K562 (cell line): ENCODE results near the gene INSYN2B. TPM values are rescaled to one million over a fixed set of nuclear protein-coding genes. Genes with fewer than 3 reads are reported as not detected.
"Not testable (repeated sequence)": the region's sequence is repeated elsewhere in the genome, so short reads cannot be mapped to it uniquely, and the experiment has no call there.

Experiments
- ATAC-seq: fragments of 200-7000 bp; cut with Tn5 transposase; 3 replicates; pipeline ENCODE4 v1.9.1; 2020; ENCODE audit warnings: moderate library complexity
- BruUV-seq: library from RNA; stranded (reverse); fragments of 400-500 nt; replicated peaks from 2 replicates; lab custom pipeline; 2021; lab: Mats Ljungman, UMichigan
- CTCF ChIA-PET: fragments of 300-600 bp; formaldehyde crosslinking; extraction: SDS; loops from one replicate; lab custom pipeline; 2021; ENCODE audit warnings: low intra/inter-chr PET ratio; lab: Yijun Ruan, JAX
- POLR2A ChIA-PET: fragments of 300-600, 350-650 bp; sonication (Branson Sonifier 250); formaldehyde crosslinking; extraction: SDS; loops from one replicate; lab custom pipeline; 2021; ENCODE audit warnings: antibody characterized with exemption, inconsistent platforms; lab: Yijun Ruan, JAX
- DNase-seq, 4 experiments: peaks; one replicate each; pipeline versions ENCODE4 v3.0.0 to v3.0.0-alpha.2; 2011 to 2018; ENCODE audit warnings: low spot score in 3 of 4, mixed read lengths in 3 of 4; ENCODE audit errors: extremely low read depth in 1 of 4
- FAIRE-seq: peaks from 2 replicates; lab custom pipeline; 2011; peaks lifted over from hg19 to GRCh38; lab: Jason Lieb, UNC
- H2AFZ ChIP-seq: 2 replicates; pipeline ENCODE4 v1.6.0; 2011; ENCODE audit warnings: low read depth, low read length, control low read depth, inconsistent platforms
- H3K27ac ChIP-seq: fragments of 200-600 bp; 3 replicates; pipeline ENCODE4 v1.8.0; 2011; ENCODE audit warnings: low read depth, mild to moderate bottlenecking, control low read depth, inconsistent platforms, low read length, moderate library complexity, mixed read lengths; ENCODE audit errors: extremely low read depth
- H3K27me3 ChIP-seq, 2 experiments: fragments of 300-600 bp in 1 of 2; 2 replicates in 1 of 2; 3 replicates in 1 of 2; pipeline versions ENCODE4 v1.6.0 to v1.8.0; 2011; ENCODE audit warnings: inconsistent platforms in 2 of 2, low read length in 2 of 2, mild to moderate bottlenecking in 1 of 2, mixed read lengths in 1 of 2, moderate library complexity in 1 of 2; ENCODE audit not compliant: control insufficient read depth in 2 of 2, insufficient read depth in 2 of 2
- H3K36me3 ChIP-seq: fragments of 300-600 bp; 3 replicates; pipeline ENCODE4 v1.8.0; 2011; ENCODE audit warnings: mild to moderate bottlenecking, low read length, inconsistent platforms; ENCODE audit not compliant: control insufficient read depth, insufficient read depth
- H3K4me1 ChIP-seq, 2 experiments: fragments of 200-600 bp in 1 of 2; replicated peaks in 1 of 2; 2 replicates in 1 of 2; 3 replicates in 1 of 2; pipeline versions ENCODE4 v1.5.1 to v1.8.0; 2011; ENCODE audit warnings: inconsistent platforms in 2 of 2, low read length in 2 of 2, mild to moderate bottlenecking in 1 of 2, mixed read lengths in 1 of 2, moderate library complexity in 1 of 2; ENCODE audit not compliant: control insufficient read depth in 2 of 2, insufficient read depth in 2 of 2
- H3K4me2 ChIP-seq: 2 replicates; pipeline ENCODE4 v1.6.1; 2011; ENCODE audit warnings: low read length, control low read depth, inconsistent platforms, mixed read lengths; ENCODE audit not compliant: insufficient read depth
- H3K4me3 ChIP-seq: fragments of 200-600 bp; sonication (generic), shearing (Covaris generic); 2 replicates; pipeline ENCODE4 v1.5.1; 2016; ENCODE audit warnings: control low read depth, inconsistent platforms
- H3K79me2 ChIP-seq: fragments of 200-600 bp; 3 replicates; pipeline ENCODE4 v1.8.0; 2011; ENCODE audit warnings: low read length, inconsistent platforms; ENCODE audit not compliant: control insufficient read depth, insufficient read depth
- H3K9ac ChIP-seq, 2 experiments: 2 replicates each; pipeline versions ENCODE4 v1.6.0 to v1.6.1; 2011; ENCODE audit warnings: low read depth in 2 of 2, low read length in 2 of 2, control low read depth in 1 of 2, inconsistent platforms in 1 of 2, mild to moderate bottlenecking in 1 of 2, mixed read lengths in 1 of 2; ENCODE audit not compliant: insufficient read depth in 1 of 2
- H3K9me1 ChIP-seq: one replicate; pipeline ENCODE4 v1.6.0; 2011; ENCODE audit warnings: inconsistent platforms, mild to moderate bottlenecking, low read length, moderate library complexity; ENCODE audit not compliant: control insufficient read depth, insufficient read depth
- H3K9me3 ChIP-seq: replicated peaks from 2 replicates; pipeline ENCODE4 v1.5.1; 2011; ENCODE audit warnings: low read depth, low read length, inconsistent platforms; ENCODE audit not compliant: control insufficient read depth, insufficient read depth
- H4K20me1 ChIP-seq: replicated peaks from 2 replicates; pipeline ENCODE4 v1.6.1; 2011; ENCODE audit warnings: low read length, inconsistent platforms, mixed read lengths; ENCODE audit not compliant: control insufficient read depth, insufficient read depth
- CHD2 ChIP-seq: IDR thresholded peaks from 2 replicates; pipeline ENCODE4 v1.6.1; 2011; ENCODE audit warnings: low read depth, low read length
- MBD2 ChIP-seq: sonication (generic); IDR thresholded peaks from 2 replicates; pipeline ENCODE4 v1.6.1; 2016; ENCODE audit warnings: low read depth, borderline replicate concordance
- POLR2G ChIP-seq: fragments of 200-400 bp; formaldehyde crosslinking; IDR thresholded peaks from 2 replicates; pipeline ENCODE4 v1.6.1; 2017; ENCODE audit warnings: low read depth, mild to moderate bottlenecking, antibody characterized with exemption, low read length, moderate library complexity
- ZNF12 ChIP-seq: sonication (generic); formaldehyde crosslinking; IDR thresholded peaks from 2 replicates; pipeline ENCODE4 v1.4.0; 2020; ENCODE audit warnings: mild to moderate bottlenecking, missing genetic modification reagents
- WGBS: fragments of 100-300 bp; shearing (Covaris generic); methylation state at CpG from one replicate; pipeline ENCODE4 v1.1.6; 2016; ENCODE audit warnings: low coverage, mixed read lengths; ENCODE audit not compliant: insufficient coverage; ENCODE audit errors: missing lambda C conversion rate; 5-methylcytosine and 5-hydroxymethylcytosine counted together
- in situ Hi-C: fragments of 300-500 bp; cut with MboI; formaldehyde crosslinking; loops from 4 replicates; pipeline ENCODE4 v1.15.0; 2018; ENCODE audit warnings: inconsistent platforms, mixed read lengths
- intact Hi-C: fragments of 100-400 bp; cut with micrococcal nuclease; formaldehyde crosslinking; loops from 2 replicates; pipeline ENCODE4 v1.14.2; 2022
- polyA plus RNA-seq, 8 experiments: library from polyadenylated mRNA; depleted of rRNA in 4 of 8; stranded (reverse) in 5 of 8; unstranded in 3 of 8; fragments of >200 nt; fragmentation: Nextera tagmentation in 2 of 8; fragmentation: Illumina TruSeq in 1 of 8; extraction: Ambion mirVana in 2 of 8; extraction: Trizol in 1 of 8; gene quantifications; 2 replicates each; pipeline versions ENCODE4 v1.2.1 to v1.2.3, GENCODE V29; 2011 to 2014; ENCODE audit warnings: inconsistent platforms in 1 of 8, missing spikeins in 1 of 8
- total RNA-seq, 7 experiments: library from RNA; depleted of rRNA in 6 of 7; stranded (reverse); fragments of >200 nt in 6 of 7; fragmentation: Illumina TruSeq in 2 of 7; extraction: Trizol in 2 of 7; gene quantifications; 2 replicates each; pipeline versions ENCODE4 v1.2.1 to v1.2.3, GENCODE V29; 2011 to 2021; ENCODE audit warnings: low replicate concordance in 1 of 7
- TF ChIP-seq, protein P1 (sequence below), 2 experiments: fragments of 450-650 bp in 1 of 2; sonication (generic) in 1 of 2; formaldehyde crosslinking in 1 of 2; IDR thresholded peaks; 2 replicates each; pipeline versions ENCODE4 v1.7.1 to v1.9.0; 2016 to 2022; ENCODE audit warnings: inconsistent platforms in 1 of 2, mild to moderate bottlenecking in 1 of 2, missing genetic modification reagents in 1 of 2
- TF ChIP-seq, protein P2 (sequence below): sonication (generic); formaldehyde crosslinking; IDR thresholded peaks from 2 replicates; pipeline ENCODE4 v1.5.0; 2020; ENCODE audit warnings: missing genetic modification reagents

The INSYN2B gene
- total and polyA plus RNA-seq, 9 of the 15 experiments (the other 6 are each of a cell fraction or from before 2014, with no cell fraction given): not detected

DNA sequence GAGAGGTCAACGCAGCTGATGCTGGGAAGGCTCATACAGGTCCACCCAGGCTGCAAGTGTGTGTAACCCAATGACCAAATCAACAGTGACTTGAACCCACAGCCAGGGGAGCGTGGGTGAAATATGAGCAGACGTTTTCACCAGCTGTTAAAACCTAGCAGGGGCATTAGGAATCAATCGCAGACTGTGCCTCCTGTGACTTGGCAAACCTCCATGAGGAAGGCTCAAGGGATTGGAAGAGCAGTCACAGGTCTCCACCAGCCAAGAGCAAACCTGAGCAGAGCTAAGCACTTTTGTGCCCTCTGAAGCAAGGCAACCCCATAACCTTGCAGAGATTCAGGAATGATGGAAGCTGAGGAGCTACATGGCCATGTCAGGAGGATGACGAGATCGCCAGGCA is 25.5 kb downstream of the INSYN2B start (continued):
- TF ChIP-seq, protein P1, sequence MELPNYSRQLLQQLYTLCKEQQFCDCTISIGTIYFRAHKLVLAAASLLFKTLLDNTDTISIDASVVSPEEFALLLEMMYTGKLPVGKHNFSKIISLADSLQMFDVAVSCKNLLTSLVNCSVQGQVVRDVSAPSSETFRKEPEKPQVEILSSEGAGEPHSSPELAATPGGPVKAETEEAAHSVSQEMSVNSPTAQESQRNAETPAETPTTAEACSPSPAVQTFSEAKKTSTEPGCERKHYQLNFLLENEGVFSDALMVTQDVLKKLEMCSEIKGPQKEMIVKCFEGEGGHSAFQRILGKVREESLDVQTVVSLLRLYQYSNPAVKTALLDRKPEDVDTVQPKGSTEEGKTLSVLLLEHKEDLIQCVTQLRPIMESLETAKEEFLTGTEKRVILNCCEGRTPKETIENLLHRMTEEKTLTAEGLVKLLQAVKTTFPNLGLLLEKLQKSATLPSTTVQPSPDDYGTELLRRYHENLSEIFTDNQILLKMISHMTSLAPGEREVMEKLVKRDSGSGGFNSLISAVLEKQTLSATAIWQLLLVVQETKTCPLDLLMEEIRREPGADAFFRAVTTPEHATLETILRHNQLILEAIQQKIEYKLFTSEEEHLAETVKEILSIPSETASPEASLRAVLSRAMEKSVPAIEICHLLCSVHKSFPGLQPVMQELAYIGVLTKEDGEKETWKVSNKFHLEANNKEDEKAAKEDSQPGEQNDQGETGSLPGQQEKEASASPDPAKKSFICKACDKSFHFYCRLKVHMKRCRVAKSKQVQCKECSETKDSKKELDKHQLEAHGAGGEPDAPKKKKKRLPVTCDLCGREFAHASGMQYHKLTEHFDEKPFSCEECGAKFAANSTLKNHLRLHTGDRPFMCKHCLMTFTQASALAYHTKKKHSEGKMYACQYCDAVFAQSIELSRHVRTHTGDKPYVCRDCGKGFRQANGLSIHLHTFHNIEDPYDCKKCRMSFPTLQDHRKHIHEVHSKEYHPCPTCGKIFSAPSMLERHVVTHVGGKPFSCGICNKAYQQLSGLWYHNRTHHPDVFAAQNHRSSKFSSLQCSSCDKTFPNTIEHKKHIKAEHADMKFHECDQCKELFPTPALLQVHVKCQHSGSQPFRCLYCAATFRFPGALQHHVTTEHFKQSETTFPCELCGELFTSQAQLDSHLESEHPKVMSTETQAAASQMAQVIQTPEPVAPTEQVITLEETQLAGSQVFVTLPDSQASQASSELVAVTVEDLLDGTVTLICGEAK (IDR thresholded peaks at IDR 0.05): no peak
- TF ChIP-seq, protein P1 (CRISPR knock-in tag; IDR thresholded peaks at IDR 0.05): no peak
- no peak for TF ChIP-seq MBD2
- no peak for TF ChIP-seq ZNF12 (CRISPR knock-in tag)
- TF ChIP-seq, protein P2, sequence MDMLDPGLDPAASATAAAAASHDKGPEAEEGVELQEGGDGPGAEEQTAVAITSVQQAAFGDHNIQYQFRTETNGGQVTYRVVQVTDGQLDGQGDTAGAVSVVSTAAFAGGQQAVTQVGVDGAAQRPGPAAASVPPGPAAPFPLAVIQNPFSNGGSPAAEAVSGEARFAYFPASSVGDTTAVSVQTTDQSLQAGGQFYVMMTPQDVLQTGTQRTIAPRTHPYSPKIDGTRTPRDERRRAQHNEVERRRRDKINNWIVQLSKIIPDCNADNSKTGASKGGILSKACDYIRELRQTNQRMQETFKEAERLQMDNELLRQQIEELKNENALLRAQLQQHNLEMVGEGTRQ (CRISPR knock-in tag): no peak
- TF ChIP-seq POLR2G: no peak
- no peak for TF ChIP-seq CHD2

DNA sequence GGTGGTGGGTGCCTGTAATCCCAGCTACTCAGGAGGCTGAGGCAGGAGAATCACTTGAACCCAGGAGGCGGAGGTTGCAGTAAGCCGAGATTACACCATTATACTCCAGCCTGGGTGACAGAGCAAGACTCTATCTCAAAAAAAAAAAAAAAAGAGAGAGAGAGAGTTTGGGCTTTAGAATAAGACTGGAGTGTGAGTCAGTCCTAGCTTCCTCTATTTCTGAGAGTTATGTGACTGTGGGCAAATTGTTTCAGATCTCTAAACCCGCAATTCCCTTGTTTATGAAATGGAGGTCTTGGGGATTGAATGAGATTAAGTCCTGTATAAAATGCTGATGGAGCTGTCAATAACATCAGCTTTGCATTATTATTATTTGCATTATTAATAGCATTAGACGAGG is 27.1 kb downstream of the INSYN2B start:
- 0% methylated on average over 2 of the region's 4 CpGs for WGBS
- in situ Hi-C loops, H3K4me1 ChIP-seq, H3K4me2 ChIP-seq, H3K9me3 ChIP-seq, H2AFZ ChIP-seq, DNase-seq, FAIRE-seq, H3K36me3 ChIP-seq, H3K9me1 ChIP-seq, BruUV-seq, H3K79me2 ChIP-seq, ATAC-seq, H4K20me1 ChIP-seq, intact Hi-C loops, H3K4me3 ChIP-seq, H3K9ac ChIP-seq, H3K27me3 ChIP-seq, H3K27ac ChIP-seq, CTCF ChIA-PET: not testable (repeated sequence)
- POLR2A ChIA-PET: interaction anchor here (0.6 kb wide), 1 partner anchor 415 kb away, joined by 3 read pairs; no protein-coding TSS in a partner anchor
